ENCODE measurements around the gene GYG1. TPM values are rescaled to one million over a fixed set of nuclear protein-coding genes. Genes with fewer than 3 reads are reported as not detected.

GYG1 gene
- total and polyA plus RNA-seq, 2 of the 4 experiments (the other 2 are of a cell fraction): 48.4 to 90.3 TPM

- no peaks in the 10 kb centered on the region for H3K27me3 ChIP-seq (ENCODE audit: control insufficient read depth, insufficient read depth, low read length)
- peak overlapping the region; percentile 40 to 64; a peak in 2 of 4 replicates for H4K8ac ChIP-seq (ENCODE audit: low read depth in 2 of 2, low read length in 2 of 2)
- peaks cover 17% of the 10 kb centered on the region for H3K9me1 ChIP-seq (ENCODE audit: insufficient read depth, low read length)
- ATAC-seq (ENCODE audit: low read depth) (no peak), DNase-seq (no peak)
- no peak overlapping the region for H4K91ac ChIP-seq (ENCODE audit: insufficient read depth, low read depth, low read length)
- in situ Hi-C loops (cut with MboI; ENCODE audit: low sequenced_read_pairs): no loop called here
- peaks cover 15% of the 10 kb centered on the region for H3K4me1 ChIP-seq (ENCODE audit: control insufficient read depth, insufficient read depth, low read length)
- H2AK9ac ChIP-seq (replicated peaks; ENCODE audit: low read depth, low read length, poor library complexity): no peak overlapping the region
- H2BK5ac ChIP-seq (ENCODE audit: low read depth, low read length, poor library complexity, severe bottlenecking): no peak overlapping the region
- no peak overlapping the region for H2BK20ac ChIP-seq (ENCODE audit: low read depth, low read length)
- ChIA-PET POLR2A (ENCODE audit: unreplicated experiment) (no interaction called here), CTCF (interaction anchor here (0.6 to 1.3 kb wide), 3 partner anchors 11 to 34 kb away, joined by 3 read pairs; no protein-coding TSS in a partner anchor)
- H2AFZ ChIP-seq (replicated peaks; ENCODE audit: low read length, poor library complexity): no peak overlapping the region
- no peak overlapping the region for H3K27ac ChIP-seq (ENCODE audit: insufficient read depth, low read length)
- TF ChIP-seq NFE2L2 (IDR thresholded peaks at IDR 0.05; ENCODE audit: low read depth, low read length) (no peak), POLR2A (IDR thresholded peaks at IDR 0.05; ENCODE audit: low read depth, low read length) (no peak), RAD21 (IDR thresholded peaks at IDR 0.05; ENCODE audit: low read length) (no peak), CHD1 (IDR thresholded peaks at IDR 0.05; ENCODE audit: low read depth, low read length) (no peak), RCOR1 (IDR thresholded peaks at IDR 0.05; ENCODE audit: insufficient replicate concordance, low read length) (no peak)
- no peak overlapping the region for H2BK120ac ChIP-seq (ENCODE audit: low read depth, low read length)
- no peak overlapping the region for H3K4me2 ChIP-seq (ENCODE audit: low read depth, low read length)
- intact Hi-C loops (cut with micrococcal nuclease): loop anchor here (5.0 kb wide), 1 partner anchor 42 kb away; no protein-coding TSS in a partner anchor
- H3K9me3 ChIP-seq (ENCODE audit: control insufficient read depth, insufficient read depth, low read length): no peaks in the 10 kb centered on the region
- H3K9ac ChIP-seq (ENCODE audit: low read depth, low read length): no peak overlapping the region
- H3K18ac ChIP-seq (ENCODE audit: low read depth, low read length): peak overlapping the region; percentile 20; the same call in 1 of the 2 replicates
- no peak overlapping the region for H2BK15ac ChIP-seq (ENCODE audit: low read depth, low read length)
- no peak overlapping the region for H3K56ac ChIP-seq (ENCODE audit: extremely low read depth, insufficient read depth, low read length)
- H2AK5ac ChIP-seq (ENCODE audit: low read depth, low read length): no peak overlapping the region
- WGBS, 2 experiments (ENCODE audit: extremely low coverage in 2 of 2, insufficient read length in 1 of 2): no CpG with 5 or more reads among the region's 4 CpGs
- H3K23ac ChIP-seq (ENCODE audit: low read depth, low read length): peak overlapping the region; percentile 31; the same call in 1 of the 2 replicates
- peaks cover 23 to 31% of the 10 kb centered on the region in 2 experiments for H3K79me1 ChIP-seq (ENCODE audit: low read depth in 1 of 2, low read length in 2 of 2)
- H3K14ac ChIP-seq (replicated peaks; ENCODE audit: low read depth, low read length): no peak overlapping the region
- dilution Hi-C loops (cut with HindIII; ENCODE audit: low sequenced_read_pairs, unreplicated experiment): no loop called here
- BruUV-seq (replicated peaks): no TSS peak
- 0 out of 2 replicates have a peak, but pooled peaks cover 8% of the 10 kb centered on the region for H4K20me1 ChIP-seq (ENCODE audit: insufficient read depth, low read length)
- H3K4me3 ChIP-seq (ENCODE audit: insufficient read depth, low read depth, low read length): no peak overlapping the region
- H4K5ac ChIP-seq (ENCODE audit: low read depth, low read length): no peak overlapping the region
- no peak overlapping the region for H3K4ac ChIP-seq (ENCODE audit: low read depth, low read length)
- peaks cover 7% of the 10 kb centered on the region for H3K36me3 ChIP-seq (ENCODE audit: control insufficient read depth, insufficient read depth, low read length)
Measured at GRCh38 chr3:148990236-148990635, 1.1 kb upstream of the GYG1 start.
